GM12865 (cell line): ENCODE results near the gene FOXJ1.
A peak's percentile ranks its signal among the peaks of the same experiment; 100 is the strongest.

Experiments
- DNase-seq: peaks from one replicate; pipeline ENCODE4 v3.0.0; 2010; ENCODE audit warnings: low read depth
- H3K4me3 ChIP-seq: 2 replicates; pipeline ENCODE4 v1.5.1; 2011; ENCODE audit warnings: mild to moderate bottlenecking, low read depth, low read length, control low read depth
- TF ChIP-seq, protein P1 (sequence below): IDR thresholded peaks from 2 replicates; pipeline ENCODE4 v1.5.1; 2011; ENCODE audit warnings: low read length, control low read depth, low read depth, inconsistent platforms; ENCODE audit not compliant: insufficient read depth; ENCODE audit errors: missing control alignments

Gene FOXJ1

GRCh38 chr17:76103274-76104139 lies 37.5 kb downstream of the FOXJ1 start, which contains the start of gene EXOC7:
TSS of gene EXOC7 (minus strand) at chr17:76103787. CDS start at chr17:76103692, 95 bp downstream.
- peak; percentile 95 for DNase-seq
- TF ChIP-seq, protein P1, sequence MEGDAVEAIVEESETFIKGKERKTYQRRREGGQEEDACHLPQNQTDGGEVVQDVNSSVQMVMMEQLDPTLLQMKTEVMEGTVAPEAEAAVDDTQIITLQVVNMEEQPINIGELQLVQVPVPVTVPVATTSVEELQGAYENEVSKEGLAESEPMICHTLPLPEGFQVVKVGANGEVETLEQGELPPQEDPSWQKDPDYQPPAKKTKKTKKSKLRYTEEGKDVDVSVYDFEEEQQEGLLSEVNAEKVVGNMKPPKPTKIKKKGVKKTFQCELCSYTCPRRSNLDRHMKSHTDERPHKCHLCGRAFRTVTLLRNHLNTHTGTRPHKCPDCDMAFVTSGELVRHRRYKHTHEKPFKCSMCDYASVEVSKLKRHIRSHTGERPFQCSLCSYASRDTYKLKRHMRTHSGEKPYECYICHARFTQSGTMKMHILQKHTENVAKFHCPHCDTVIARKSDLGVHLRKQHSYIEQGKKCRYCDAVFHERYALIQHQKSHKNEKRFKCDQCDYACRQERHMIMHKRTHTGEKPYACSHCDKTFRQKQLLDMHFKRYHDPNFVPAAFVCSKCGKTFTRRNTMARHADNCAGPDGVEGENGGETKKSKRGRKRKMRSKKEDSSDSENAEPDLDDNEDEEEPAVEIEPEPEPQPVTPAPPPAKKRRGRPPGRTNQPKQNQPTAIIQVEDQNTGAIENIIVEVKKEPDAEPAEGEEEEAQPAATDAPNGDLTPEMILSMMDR, result no peak
- H3K4me3 ChIP-seq, result peak within 1 kb of the TSS; percentile 61

GRCh38 chr17:76102944-76103273 lies 38.1 kb downstream of the FOXJ1 start:
- TF ChIP-seq, protein P1, result no peak
- DNase-seq, result no peak
- peak overlapping the region; percentile 61 for H3K4me3 ChIP-seq

DNA sequence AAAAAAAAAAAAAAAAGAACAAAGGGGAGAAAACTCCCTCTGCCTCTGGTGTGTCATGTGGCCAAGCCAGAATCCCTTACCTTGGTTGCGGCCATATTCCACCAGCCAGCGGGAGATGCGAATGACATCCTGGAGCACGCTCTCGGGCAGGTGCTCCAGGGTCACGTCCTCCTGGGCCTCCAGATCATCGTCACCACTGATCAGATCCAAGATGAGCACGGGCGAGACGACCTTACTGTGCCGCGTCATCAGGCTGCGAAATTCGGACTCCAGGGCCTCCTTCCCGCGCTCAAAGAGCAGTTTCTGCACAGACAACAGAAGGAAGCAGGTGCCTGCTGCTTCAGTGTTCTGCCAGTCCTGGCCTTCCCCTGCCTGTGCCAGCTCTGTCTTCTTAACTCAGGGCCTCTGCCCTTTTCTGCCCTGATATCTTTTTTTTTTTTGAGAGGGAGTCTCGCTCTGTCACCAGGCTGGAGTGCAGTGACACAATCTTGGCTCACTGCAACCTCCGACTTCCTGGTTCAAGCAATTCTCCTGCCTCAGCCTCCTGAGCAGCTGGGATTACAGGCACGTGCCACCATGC lies 43.2 kb downstream of the FOXJ1 start:
- no peak overlapping the region for H3K4me3 ChIP-seq
- no peak for DNase-seq
- TF ChIP-seq, protein P1, result no peak

DNA sequence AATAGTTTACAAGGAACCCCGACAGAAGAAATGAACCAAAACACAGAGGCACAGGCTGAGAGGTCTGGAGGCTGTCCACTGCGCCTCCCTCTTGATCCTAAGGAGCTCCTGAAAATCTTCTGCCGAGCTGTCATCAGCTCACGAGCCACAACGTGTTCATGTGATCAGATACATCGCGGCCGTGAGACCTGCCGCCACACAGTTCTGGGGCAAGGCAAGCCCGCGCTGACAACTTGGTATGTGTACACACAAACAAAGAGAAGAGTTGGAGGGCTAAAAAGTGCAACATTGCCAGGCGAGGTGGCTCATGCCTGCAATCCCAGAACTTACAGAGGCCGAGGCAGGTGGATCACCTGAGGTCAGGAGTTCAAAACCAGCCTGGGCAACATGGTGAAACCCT lies 45.1 kb downstream of the FOXJ1 start:
- TF ChIP-seq, protein P1, result no peak

DNA sequence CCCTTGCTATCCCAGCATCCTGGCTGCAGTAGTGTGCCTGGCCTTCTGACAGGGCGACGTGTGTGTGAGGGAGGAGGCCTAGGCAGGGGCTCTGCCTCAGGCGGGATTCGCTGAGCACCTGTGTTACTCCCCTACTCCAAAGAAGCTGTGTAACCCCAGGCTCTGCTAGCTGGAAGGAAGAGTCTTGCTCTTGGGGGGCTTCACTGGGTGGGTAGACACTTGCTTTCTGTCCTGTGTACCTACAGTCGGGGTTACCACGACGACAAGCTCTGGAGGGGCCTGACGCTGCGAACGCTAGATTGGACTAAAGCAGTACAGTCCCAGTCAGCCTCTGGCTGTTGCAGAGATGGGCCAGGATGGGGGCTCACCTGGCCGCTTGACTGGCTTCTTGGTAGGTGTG lies 47.0 kb downstream of the FOXJ1 start:
- no peak for DNase-seq
- H3K4me3 ChIP-seq, result no peak overlapping the region
- TF ChIP-seq, protein P1, result no peak

More for the DNA sequence above, 45.1 kb downstream of the FOXJ1 start:
- no peak overlapping the region for H3K4me3 ChIP-seq
- no peak for DNase-seq

GRCh38 chr17:76092526-76093413 lies 48.3 kb downstream of the FOXJ1 start:
- TF ChIP-seq, protein P1, result no peak
- H3K4me3 ChIP-seq, result no peak overlapping the region
- DNase-seq, result no peak
